ENCODE results near the gene ARHGAP45.
"Not testable (repeated sequence)": the region's sequence is repeated elsewhere in the genome, so short reads cannot be mapped to it uniquely, and the experiment has no call there.

Gene ARHGAP45

GRCh38 chr19:1066748-1067340 is at the start of gene ARHGAP45:
Gene ARHGAP45 (plus strand): TSS chr19:1067167. CDS start chr19:1067406, 239 bp downstream.
- DNase-seq = peak; percentile 84

- DNase-seq = no peak
Measured at GRCh38 chr19:1017906-1018305, 49.1 kb upstream of the ARHGAP45 start.

DNA sequence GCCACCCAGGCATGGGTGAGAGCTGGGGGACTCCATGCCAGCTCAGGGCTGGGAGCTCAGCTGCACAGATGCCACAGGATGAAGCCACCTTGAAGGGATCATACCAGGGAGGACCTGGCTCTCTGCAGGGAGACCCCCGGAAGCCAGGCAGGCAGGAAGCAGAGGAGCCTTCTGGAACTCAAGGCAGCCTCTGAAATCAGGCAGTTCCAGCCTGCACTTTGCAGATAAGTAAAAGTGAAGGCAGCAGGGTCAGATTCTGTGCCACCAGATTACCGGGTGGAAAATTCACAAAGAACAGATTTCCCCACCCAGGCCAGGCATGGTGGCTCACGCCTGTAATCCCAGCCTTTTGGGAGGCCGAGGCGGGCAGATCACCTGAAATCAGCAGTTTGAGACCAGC is 48.6 kb upstream of the ARHGAP45 start:
- DNase-seq = no peak

DNA sequence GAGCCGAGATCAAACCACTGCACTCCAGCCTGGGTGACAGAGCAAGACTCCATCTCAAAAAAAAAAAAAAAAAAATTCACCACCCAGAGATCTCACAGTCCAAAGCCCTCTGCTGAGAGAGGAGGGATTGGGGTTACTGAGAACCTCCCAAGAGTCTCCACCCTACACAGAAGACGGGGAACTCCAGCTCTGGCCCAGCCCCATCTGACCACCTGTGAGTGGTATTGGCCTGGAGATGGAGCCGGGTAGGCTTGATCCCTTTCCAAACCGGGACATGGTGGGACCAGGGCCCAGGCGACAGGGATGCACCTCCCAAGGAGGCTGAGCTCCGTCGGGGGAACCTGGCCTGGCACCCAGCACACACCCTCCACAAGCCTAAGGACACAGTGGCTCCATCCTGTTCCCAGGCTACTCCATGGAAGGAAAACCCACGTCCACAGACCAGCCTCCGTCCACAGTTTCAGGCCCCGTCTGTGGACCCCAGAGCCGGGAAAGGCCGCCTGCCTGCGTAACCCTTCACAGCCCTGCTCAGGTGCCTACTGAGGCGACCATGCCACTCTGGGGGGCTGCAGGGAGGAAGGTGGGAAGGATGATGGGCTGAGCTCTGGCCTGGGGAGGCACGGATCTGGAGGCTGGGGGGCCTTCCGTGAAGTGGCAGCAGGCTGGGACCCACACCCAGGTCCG is 47.9 kb upstream of the ARHGAP45 start:
- no peak for DNase-seq

DNA sequence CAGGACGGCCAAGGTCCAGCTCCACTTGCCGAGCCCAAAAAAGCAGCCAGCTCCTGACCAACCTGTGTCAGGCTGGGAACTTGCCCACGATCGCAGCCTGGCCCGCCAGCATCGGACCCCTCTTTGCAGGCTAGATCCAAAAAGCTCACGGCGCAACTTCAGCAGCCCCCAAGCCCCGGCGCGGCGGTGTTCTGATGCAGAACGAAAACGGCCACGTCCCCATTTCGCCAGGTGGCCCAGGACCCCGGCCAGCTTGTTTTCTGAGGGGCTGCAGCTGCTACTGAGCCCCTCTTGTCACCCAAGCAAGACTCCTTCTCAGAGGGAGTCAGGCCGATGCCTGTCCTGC is 47.4 kb upstream of the ARHGAP45 start:
- DNase-seq = no peak

GRCh38 chr19:1019980-1020867 is 46.7 kb upstream of the ARHGAP45 start:
- peak; percentile 45 for DNase-seq

DNA sequence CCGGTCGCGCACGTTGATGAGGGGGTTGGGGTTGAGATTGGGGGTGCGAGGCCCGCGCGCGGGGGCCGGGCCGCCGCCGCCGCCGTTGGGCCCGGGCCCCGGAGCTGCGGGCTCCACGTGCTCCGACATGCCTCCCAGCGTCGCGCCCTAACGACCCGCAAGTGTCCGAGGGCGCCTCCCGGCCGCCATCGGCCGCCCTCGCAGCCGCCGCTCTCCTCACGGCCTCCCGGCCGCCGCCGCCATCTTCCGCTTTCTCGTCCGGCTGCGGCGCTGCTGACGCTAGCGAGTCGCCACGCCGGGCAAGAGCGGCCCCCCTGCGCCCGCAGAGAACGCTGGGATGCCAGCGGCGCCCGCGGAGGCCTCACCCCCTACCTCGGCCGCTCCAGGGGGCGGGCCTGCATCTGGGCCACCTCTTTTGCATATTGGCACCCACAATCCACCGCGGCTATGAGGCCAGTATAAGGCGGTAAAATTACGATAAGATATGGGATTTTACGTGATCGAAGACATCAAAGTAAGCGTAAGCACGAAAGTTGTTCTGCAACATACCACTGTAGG is 46.0 kb upstream of the ARHGAP45 start, which contains the start of gene TMEM259:
TSS of gene TMEM259 (minus strand) at position 256 of the 558 bp plus-strand sequence. CDS start at position 129, 127 bp downstream.
- DNase-seq = peak; percentile 99

DNA sequence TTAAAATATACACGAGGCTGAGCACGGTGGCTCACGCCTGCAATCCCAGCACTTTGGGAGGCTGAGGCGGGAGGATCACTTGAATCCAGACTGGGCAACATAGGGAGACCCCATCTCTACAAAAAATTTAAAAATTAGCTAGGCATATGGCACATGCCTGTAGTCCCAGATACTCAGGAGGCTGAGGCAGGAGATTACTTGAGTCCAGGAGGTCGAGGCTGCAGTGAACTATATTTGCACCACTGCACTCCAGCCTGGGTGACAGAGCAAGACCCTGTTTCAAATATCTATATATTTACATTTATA is 43.1 kb upstream of the ARHGAP45 start:
- not testable (repeated sequence) for DNase-seq

GRCh38 chr19:1025080-1025479 is 41.9 kb upstream of the ARHGAP45 start:
- DNase-seq = not testable (repeated sequence)

DNA sequence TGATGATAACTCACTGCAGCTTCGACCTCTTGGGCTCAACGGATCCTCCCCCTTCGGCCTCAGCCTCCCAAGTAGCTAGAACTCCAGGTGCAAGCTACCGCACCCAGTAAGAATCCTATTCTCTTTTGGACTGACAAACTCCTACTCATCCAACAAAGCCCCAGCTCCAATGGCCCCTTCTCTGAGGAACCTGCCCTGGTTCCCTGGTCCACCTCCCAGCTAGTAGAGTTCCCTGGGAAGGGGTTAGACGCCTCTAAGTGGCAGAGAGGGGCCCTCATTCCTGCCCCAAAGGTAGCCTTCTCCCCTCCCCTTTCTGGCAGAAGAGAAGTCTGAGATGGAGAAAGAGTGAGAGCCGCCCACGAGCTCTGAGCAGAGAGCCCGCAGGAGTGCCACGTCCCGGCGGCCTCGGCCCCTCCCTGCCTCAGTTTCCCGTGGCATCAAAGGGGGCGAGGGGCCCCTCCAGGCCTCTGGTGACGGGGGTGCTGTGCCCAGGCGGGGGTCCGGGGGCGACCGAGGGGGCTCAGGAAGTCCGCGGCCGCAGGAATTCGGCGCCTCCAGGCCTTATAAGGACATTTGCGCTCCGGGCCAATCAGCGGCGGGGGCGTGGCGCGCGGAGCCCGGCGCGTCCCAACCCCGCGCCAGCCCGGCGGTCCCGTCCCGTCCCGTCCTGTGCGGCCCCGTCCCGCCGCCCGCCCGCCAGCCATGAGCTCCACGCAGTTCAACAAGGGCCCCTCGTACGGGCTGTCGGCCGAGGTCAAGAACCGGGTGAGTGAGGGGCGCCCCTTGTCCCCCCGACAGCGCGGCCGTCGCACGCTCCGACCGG is 40.8 kb upstream of the ARHGAP45 start, which contains the start of gene CNN2:
TSS of gene CNN2 (plus strand) at position 649 of the 823 bp plus-strand sequence. CDS start at position 703, 54 bp downstream.
- DNase-seq = peak; percentile 88

- peak; percentile 27 for DNase-seq
Measured at GRCh38 chr19:1026783-1027649, 40.0 kb upstream of the ARHGAP45 start.

DNA sequence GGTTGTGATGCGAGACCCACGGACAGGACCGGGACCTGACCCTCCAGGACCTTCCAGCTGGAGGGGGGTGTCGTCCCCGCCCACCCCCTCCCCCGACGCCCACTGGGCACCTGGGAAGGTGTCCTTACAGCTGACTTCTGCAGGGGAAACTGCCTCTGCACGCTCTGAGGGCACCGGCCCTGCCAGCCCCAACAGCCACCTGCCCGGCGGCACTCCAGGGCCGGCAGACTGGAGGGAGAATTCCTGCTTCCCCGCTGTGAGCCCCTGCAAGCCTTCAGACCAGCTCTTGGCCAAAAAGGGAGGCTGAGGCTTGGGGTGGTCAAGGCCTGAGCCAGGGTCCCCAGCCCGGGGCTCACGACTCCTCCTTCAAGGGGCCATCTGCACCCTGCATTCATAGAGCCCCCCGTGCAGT is 39.3 kb upstream of the ARHGAP45 start:
- DNase-seq = no peak

- DNase-seq = peak; percentile 50
Measured at GRCh38 chr19:1028062-1028926, 38.7 kb upstream of the ARHGAP45 start.

DNA sequence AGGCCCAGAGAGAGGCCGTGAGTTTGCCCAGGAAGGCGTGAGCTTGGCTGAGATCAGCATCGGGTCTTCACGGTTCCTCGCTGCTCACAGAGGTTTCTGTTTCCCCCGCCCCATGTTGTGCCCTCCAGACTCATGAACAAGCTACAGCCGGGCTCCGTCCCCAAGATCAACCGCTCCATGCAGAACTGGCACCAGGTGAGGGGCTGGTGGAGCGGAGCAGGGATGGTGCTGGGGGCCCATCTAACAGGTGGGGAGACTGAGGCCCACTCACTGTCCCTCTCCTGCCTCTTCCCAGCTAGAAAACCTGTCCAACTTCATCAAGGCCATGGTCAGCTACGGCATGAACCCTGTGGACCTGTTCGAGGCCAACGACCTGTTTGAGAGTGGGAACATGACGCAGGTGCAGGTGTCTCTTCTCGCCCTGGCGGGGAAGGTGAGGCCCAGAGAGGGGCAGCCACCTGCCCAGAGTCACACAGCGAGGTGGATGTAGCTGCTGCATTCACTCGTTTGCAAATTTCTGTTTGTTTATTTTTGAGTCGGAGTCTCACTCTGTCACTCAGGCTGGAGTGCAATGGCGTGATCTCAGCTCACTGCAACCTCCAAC is 34.6 kb upstream of the ARHGAP45 start:
- no peak for DNase-seq

DNA sequence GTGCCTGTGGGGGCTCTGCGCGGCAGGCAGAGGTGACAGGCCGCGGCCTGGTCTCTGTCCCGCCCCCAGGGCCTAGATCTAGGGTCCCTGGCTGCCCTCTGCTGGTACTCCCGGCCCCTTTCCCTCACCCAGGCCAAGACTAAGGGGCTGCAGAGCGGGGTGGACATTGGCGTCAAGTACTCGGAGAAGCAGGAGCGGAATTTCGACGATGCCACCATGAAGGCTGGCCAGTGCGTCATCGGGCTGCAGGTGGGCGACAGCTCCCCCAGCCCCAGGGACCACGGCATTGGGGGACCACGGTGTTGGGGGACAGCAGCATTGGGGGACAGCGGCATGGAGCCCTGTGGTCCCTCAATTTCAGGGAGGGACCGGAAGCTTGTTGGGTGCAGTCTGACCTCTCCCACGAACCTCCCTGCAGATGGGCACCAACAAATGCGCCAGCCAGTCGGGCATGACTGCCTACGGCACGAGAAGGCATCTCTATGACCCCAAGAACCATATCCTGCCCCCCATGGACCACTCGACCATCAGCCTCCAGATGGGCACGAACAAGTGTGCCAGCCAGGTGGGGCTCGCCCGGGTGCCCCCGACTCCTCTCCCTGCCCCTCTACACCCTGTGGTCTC is 30.9 kb upstream of the ARHGAP45 start:
- DNase-seq = no peak

DNA sequence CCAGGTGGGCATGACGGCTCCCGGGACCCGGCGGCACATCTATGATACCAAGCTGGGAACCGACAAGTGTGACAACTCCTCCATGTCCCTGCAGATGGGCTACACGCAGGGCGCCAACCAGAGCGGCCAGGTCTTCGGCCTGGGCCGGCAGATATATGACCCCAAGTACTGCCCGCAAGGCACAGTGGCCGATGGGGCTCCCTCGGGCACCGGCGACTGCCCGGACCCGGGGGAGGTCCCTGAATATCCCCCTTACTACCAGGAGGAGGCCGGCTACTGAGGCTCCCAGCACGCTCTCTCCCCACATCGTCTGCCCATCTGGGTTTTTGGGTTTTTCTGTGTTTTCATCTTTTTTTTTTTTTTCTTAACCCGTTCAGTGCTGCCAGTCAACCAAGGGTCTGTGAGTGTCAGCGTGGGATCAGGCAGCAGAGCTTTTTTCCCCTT is 29.3 kb upstream of the ARHGAP45 start:
- no peak for DNase-seq

DNA sequence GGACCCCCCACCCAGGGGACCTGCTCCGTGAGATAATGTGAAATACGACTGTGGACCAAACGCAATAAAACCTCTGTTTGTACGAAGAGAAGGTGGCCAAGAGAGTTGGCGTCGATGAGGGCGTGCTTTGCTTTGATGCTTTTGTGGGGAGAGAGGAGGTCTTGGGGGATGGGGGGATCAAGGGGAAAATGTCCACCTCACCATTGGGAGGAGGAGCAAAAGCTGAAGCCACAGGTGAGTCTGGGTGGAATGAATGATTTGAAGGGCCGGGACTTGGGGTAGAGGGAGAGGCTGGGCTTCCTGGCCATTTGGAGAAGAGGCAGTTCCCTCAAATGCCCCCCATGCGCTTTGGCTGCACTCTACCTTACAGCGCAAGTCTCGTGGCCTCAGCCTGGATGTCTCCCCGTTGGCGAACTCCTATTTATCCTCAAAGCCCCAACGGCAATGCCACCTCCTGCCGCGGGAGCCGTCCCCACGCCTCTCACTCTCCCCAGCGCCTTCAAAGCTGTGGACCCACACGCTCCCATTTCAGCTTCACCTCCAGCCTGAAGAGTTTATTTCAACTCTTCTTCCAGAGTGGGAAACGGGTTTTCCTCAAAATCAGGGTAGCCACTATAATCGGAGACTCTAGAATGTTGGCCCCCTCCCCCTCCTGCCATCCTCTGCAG is 27.9 kb upstream of the ARHGAP45 start:
- DNase-seq = no peak

GRCh38 chr19:1039646-1040475 is 27.1 kb upstream of the ARHGAP45 start, which contains the start of gene ABCA7:
Gene ABCA7 (plus strand): TSS chr19:1040107. CDS start chr19:1041362, 1,255 bp downstream.
- peak; percentile 98 for DNase-seq

Data from suppressor macrophage treated with lipopolysaccharide for 4 hours (primary cell).